Measurements from ENCODE around the gene SPRR1B. TPM values are rescaled to one million over a fixed set of nuclear protein-coding genes. Genes with fewer than 3 reads are reported as not detected.
"Not testable (repeated sequence)": the region's sequence is repeated elsewhere in the genome, so short reads cannot be mapped to it uniquely, and the experiment has no call there.

SPRR1B gene
- total and polyA plus RNA-seq, 8 donors, result 0.24 to 0.73 TPM; not detected in 6

- ATAC-seq (no peak), DNase-seq (peak in 1 of 4 donors; percentile 8)
- no peak for TF ChIP-seq CTCF (IDR thresholded peaks at IDR 0.05)
- peaks cover 0 to under 1% of the 10 kb centered on the region in 2 donors for H3K9me3 ChIP-seq
- no peak overlapping the region for H3K4me3 ChIP-seq
- intact Hi-C loops (cut with DNase I), result no loop called here
- no peak overlapping the region for H3K27ac ChIP-seq
- H3K36me3 ChIP-seq, result no peaks in the 10 kb centered on the region
- no peaks in the 10 kb centered on the region for H3K4me1 ChIP-seq
- no peaks in the 10 kb centered on the region for H3K27me3 ChIP-seq
These were observed 31.2 kb upstream of the SPRR1B start for GRCh38 chr1:152999818-153000217.

GRCh38 chr1:153000294-153000693 lies 30.7 kb upstream of the SPRR1B start:
- DNase-seq, result no peak
- intact Hi-C loops (cut with DNase I), result no loop called here
- H3K36me3 ChIP-seq, result no peaks in the 10 kb centered on the region
- H3K27ac ChIP-seq, result no peak overlapping the region
- H3K9me3 ChIP-seq, result no peaks in the 10 kb centered on the region
- no peak for TF ChIP-seq CTCF (IDR thresholded peaks at IDR 0.05)
- H3K4me3 ChIP-seq, result no peak overlapping the region
- no peaks in the 10 kb centered on the region for H3K27me3 ChIP-seq
- no peaks in the 10 kb centered on the region for H3K4me1 ChIP-seq
- ATAC-seq, result no peak

DNA sequence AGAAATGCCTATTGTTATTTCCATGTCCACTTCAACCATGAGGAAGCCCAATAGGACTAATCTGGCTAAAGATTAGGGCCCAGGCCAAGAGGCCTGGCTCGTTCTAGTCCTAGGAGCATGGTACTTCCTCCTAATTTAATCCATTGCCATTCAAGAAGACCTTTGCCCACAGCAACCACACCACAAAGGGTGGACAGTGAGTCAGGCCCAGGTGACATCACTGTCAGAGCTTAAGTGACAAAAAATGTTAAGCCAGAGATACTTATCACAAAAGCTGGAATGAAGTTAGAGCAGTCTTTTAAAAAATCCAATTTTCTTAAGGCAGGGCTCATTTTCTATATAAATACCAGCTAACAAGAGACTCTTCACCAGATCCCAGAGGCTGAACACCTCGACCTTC lies 29.6 kb upstream of the SPRR1B start, which contains the start of gene SPRR3:
Gene SPRR3, plus strand, starts transcription at position 368 of the 400 bp plus-strand sequence. CDS start 1,272 bp downstream, outside the sequence.
- no peaks in the 10 kb centered on the region for H3K4me1 ChIP-seq
- DNase-seq (no peak), ATAC-seq (no peak)
- intact Hi-C loops (cut with DNase I), result no loop called here
- H3K36me3 ChIP-seq, result no peaks in the 10 kb centered on the region
- H3K27ac ChIP-seq, result no peak within 1 kb of the TSS
- H3K27me3 ChIP-seq, result no peaks in the 10 kb centered on the region
- no peaks in the 10 kb centered on the region for H3K9me3 ChIP-seq
- TF ChIP-seq CTCF (IDR thresholded peaks at IDR 0.05), result no peak
- H3K4me3 ChIP-seq, result no peak within 1 kb of the TSS

GRCh38 chr1:153011235-153011758 lies 19.7 kb upstream of the SPRR1B start:
- H3K36me3 ChIP-seq; H3K27me3 ChIP-seq; H3K27ac ChIP-seq; H3K4me3 ChIP-seq; ATAC-seq; DNase-seq; H3K4me1 ChIP-seq; H3K9me3 ChIP-seq; intact Hi-C loops (cut with DNase I): not testable (repeated sequence)

GRCh38 chr1:153021829-153022228 lies 9.2 kb upstream of the SPRR1B start:
- H3K36me3 ChIP-seq; H3K27me3 ChIP-seq; H3K9me3 ChIP-seq; H3K4me1 ChIP-seq; H3K4me3 ChIP-seq; DNase-seq; ATAC-seq; intact Hi-C loops (cut with DNase I); H3K27ac ChIP-seq: not testable (repeated sequence)

DNA sequence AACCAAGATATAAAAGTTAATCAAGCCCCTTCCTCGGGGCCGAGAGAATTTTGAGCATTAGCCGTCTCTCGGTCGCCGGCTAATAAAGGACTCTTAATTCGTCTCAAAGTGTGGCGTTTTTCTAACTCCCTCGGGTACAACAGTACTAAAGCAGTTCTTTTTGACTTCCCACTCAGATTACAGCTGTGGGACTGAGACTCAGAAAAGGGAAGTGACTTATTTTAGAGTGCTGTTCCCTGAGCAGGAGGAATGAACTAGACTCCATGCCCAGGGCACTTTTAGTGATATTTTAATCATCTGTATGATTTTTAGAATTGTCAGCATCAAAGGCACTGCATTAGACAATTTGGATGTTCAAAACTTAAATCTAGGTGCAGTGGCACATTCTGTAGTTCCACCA lies 8.7 kb upstream of the SPRR1B start:
- H3K4me3 ChIP-seq; ATAC-seq; H3K36me3 ChIP-seq; H3K27ac ChIP-seq; H3K9me3 ChIP-seq; H3K4me1 ChIP-seq; H3K27me3 ChIP-seq; intact Hi-C loops (cut with DNase I); DNase-seq: not testable (repeated sequence)

DNA sequence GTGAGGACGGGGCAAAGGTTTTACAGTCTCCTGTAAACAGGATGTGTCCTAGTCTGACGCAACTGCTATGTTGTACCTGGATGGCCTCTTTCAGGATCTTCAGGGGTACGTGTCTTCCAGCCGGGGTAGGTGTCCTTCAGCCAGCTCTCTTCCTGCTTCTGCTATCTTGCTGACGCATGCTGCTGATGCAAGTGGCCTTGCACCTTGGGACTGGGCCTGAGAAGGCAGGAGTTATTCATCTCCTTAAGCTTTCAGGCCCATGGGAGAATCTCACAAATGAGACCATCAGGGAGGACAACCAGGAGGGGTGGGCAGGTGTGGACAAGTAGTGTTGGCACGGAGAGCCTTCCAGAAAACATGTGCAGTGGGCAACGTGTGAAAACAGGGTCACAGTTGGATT lies 7.9 kb upstream of the SPRR1B start:
- Histone ChIP-seq H3K27ac (no peak overlapping the region), H3K27me3 (no peaks in the 10 kb centered on the region), H3K36me3 (no peaks in the 10 kb centered on the region), H3K4me1 (no peaks in the 10 kb centered on the region), H3K9me3 (no peaks in the 10 kb centered on the region), H3K4me3 (no peak overlapping the region)
- DNase-seq (no peak), ATAC-seq (no peak)
- TF ChIP-seq CTCF (IDR thresholded peaks at IDR 0.05), result no peak
- intact Hi-C loops (cut with DNase I), result no loop called here

Data from left lung (tissue), 10 donors.